Measurements from ENCODE around the gene RELCH. TPM values are rescaled to one million over a fixed set of nuclear protein-coding genes. Genes with fewer than 3 reads are reported as not detected.
A peak's percentile ranks its signal among the peaks of the same experiment; 100 is the strongest.

RELCH gene
- total RNA-seq, 4 donors from 2014 or later, result 46.7 to 77.9 (median 55.0) TPM

GRCh38 chr18:62248313-62248712, 61.3 kb downstream of the RELCH start:
- no peak for DNase-seq (ENCODE audit: low spot score in 2 of 2)
- H3K4me3 ChIP-seq (ENCODE audit: low read depth, poor library complexity, severe bottlenecking), result no peak overlapping the region
- intact Hi-C loops (cut with DNase I; ENCODE audit: low total_unique reads), result loop anchor here (10.0 kb wide), 1 partner anchor 64 kb away; the partner anchor contains the start of genes PIGN and RELCH
- TF ChIP-seq POLR2A (IDR thresholded peaks at IDR 0.05) (no peak), CTCF (IDR thresholded peaks at IDR 0.05) (no peak)
- 25 to 29% methylated on average over 1 of the region's 1 CpG for WGBS, 2 donors

GRCh38 chr18:62249478-62250097, 62.5 kb downstream of the RELCH start:
- DNase-seq (ENCODE audit: low spot score in 2 of 2), result peak; percentile 70 to 86
- TF ChIP-seq CTCF (IDR thresholded peaks at IDR 0.05), result no peak
- no peak for TF ChIP-seq POLR2A (IDR thresholded peaks at IDR 0.05)
- intact Hi-C loops (cut with DNase I; ENCODE audit: low total_unique reads), result loop anchor here (10.0 kb wide), 1 partner anchor 65 kb away; the partner anchor contains the start of genes PIGN and RELCH
- no peak overlapping the region for H3K4me3 ChIP-seq (ENCODE audit: low read depth, poor library complexity, severe bottlenecking)
- WGBS, 2 donors, result 69 to 71% methylated on average over 3 of the region's 3 CpGs

- intact Hi-C loops (cut with DNase I; ENCODE audit: low total_unique reads), result no loop called here
- no peak overlapping the region for H3K4me3 ChIP-seq (ENCODE audit: low read depth, poor library complexity, severe bottlenecking)
- no peak for TF ChIP-seq CTCF (IDR thresholded peaks at IDR 0.05)
- TF ChIP-seq POLR2A (IDR thresholded peaks at IDR 0.05), result no peak
- 90% methylated on average over 2 of the region's 2 CpGs for WGBS, 2 donors
- no peak for DNase-seq (ENCODE audit: low spot score in 2 of 2)
These were observed 63.4 kb downstream of the RELCH start for GRCh38 chr18:62250475-62250874.

GRCh38 chr18:62258093-62258492, 71.0 kb downstream of the RELCH start:
- no peak for TF ChIP-seq CTCF (IDR thresholded peaks at IDR 0.05)
- TF ChIP-seq POLR2A (IDR thresholded peaks at IDR 0.05), result no peak
- no peak for DNase-seq (ENCODE audit: low spot score in 2 of 2)
- H3K4me3 ChIP-seq (ENCODE audit: low read depth, poor library complexity, severe bottlenecking), result no peak overlapping the region
- intact Hi-C loops (cut with DNase I; ENCODE audit: low total_unique reads), result no loop called here

GRCh38 chr18:62258616-62259015, 71.6 kb downstream of the RELCH start:
- no peak for DNase-seq (ENCODE audit: low spot score in 2 of 2)
- H3K4me3 ChIP-seq (ENCODE audit: low read depth, poor library complexity, severe bottlenecking), result no peak overlapping the region
- TF ChIP-seq POLR2A (IDR thresholded peaks at IDR 0.05), result no peak
- no peak for TF ChIP-seq CTCF (IDR thresholded peaks at IDR 0.05)
- intact Hi-C loops (cut with DNase I; ENCODE audit: low total_unique reads), result no loop called here

GRCh38 chr18:62262061-62262460, 75.0 kb downstream of the RELCH start:
- 73 to 80% methylated on average over 2 of the region's 2 CpGs for WGBS, 2 donors
- TF ChIP-seq CTCF (IDR thresholded peaks at IDR 0.05) (no peak), POLR2A (IDR thresholded peaks at IDR 0.05) (no peak)
- DNase-seq (ENCODE audit: low spot score in 2 of 2), result no peak
- intact Hi-C loops (cut with DNase I; ENCODE audit: low total_unique reads), result no loop called here
- H3K4me3 ChIP-seq (ENCODE audit: low read depth, poor library complexity, severe bottlenecking), result no peak overlapping the region

All from lower leg skin (tissue), 4 donors.